WTC11 (cell line): ENCODE data around the gene PCID2. TPM values are rescaled to one million over a fixed set of nuclear protein-coding genes. Genes with fewer than 3 reads are reported as not detected.

ENCODE experiments used
- ATAC-seq: fragments of 200-7000 bp; cut with Tn5 transposase; 2 replicates; pipeline ENCODE4 v1.10.0; 2021; ENCODE audit warnings: mild to moderate bottlenecking, moderate library complexity
- CTCF ChIA-PET: fragments of 300-600 bp; sonication (Branson Sonifier 250); formaldehyde crosslinking; loops from one replicate; lab custom pipeline; 2021; ENCODE audit warnings: antibody characterized with exemption; lab: Charles Lee
- POLR2A ChIA-PET: fragments of 350-600 bp; sonication (Branson Sonifier 250); formaldehyde crosslinking; loops from one replicate; lab custom pipeline; 2021; ENCODE audit warnings: antibody characterized with exemption; lab: Charles Lee
- DNase-seq: peaks from one replicate; pipeline ENCODE4 v3.0.0; 2021; ENCODE audit warnings: low spot score
- H3K27ac Mint-ChIP-seq: 2 replicates; pipeline ENCODE4 v1.8.0; 2021; ENCODE audit warnings: mixed read lengths
- H3K27me3 Mint-ChIP-seq: 2 replicates; pipeline ENCODE4 v1.8.0; 2021; ENCODE audit warnings: low read depth, mild to moderate bottlenecking, moderate library complexity, mixed read lengths
- H3K36me3 Mint-ChIP-seq: 2 replicates; pipeline ENCODE4 v1.8.0; 2021; ENCODE audit warnings: mixed read lengths
- H3K4me1 Mint-ChIP-seq: 2 replicates; pipeline ENCODE4 v1.8.0; 2022; ENCODE audit warnings: mixed read lengths
- H3K4me3 Mint-ChIP-seq: 2 replicates; pipeline ENCODE4 v1.8.0; 2021; ENCODE audit warnings: mild to moderate bottlenecking, moderate library complexity, mixed read lengths
- H3K9me3 Mint-ChIP-seq: 2 replicates; pipeline ENCODE4 v1.8.0; 2021; ENCODE audit warnings: mixed read lengths
- CBFB ChIP-seq: sonication (generic); formaldehyde crosslinking; IDR thresholded peaks from 2 replicates; pipeline ENCODE4 v1.8.1; 2022; ENCODE audit warnings: mild to moderate bottlenecking, low read depth, missing genetic modification reagents
- ELF4 ChIP-seq: sonication (generic); formaldehyde crosslinking; IDR thresholded peaks from 2 replicates; pipeline ENCODE4 v1.8.1; 2022; ENCODE audit warnings: low read depth, mild to moderate bottlenecking, moderate library complexity, missing genetic modification reagents
- ETV6 ChIP-seq: sonication (generic); formaldehyde crosslinking; IDR thresholded peaks from 2 replicates; pipeline ENCODE4 v1.8.1; 2022; ENCODE audit warnings: mild to moderate bottlenecking, missing genetic modification reagents
- FOXK1 ChIP-seq: sonication (generic); formaldehyde crosslinking; IDR thresholded peaks from 2 replicates; pipeline ENCODE4 v1.8.0; 2022; ENCODE audit warnings: mild to moderate bottlenecking, moderate library complexity, missing genetic modification reagents
- GTF2I ChIP-seq: fragments of 250-450 bp; sonication (Bioruptor Pico); conservative IDR thresholded peaks from 2 replicates; pipeline ENCODE4 v1.4.0; 2021; ENCODE audit warnings: mild to moderate bottlenecking
- HMGA2 ChIP-seq: fragments of 250-450 bp; sonication (Bioruptor Pico); IDR thresholded peaks from 2 replicates; pipeline ENCODE4 v1.4.0; 2021; ENCODE audit warnings: mild to moderate bottlenecking, moderate library complexity
- IRF2 ChIP-seq: sonication (generic); formaldehyde crosslinking; IDR thresholded peaks from 2 replicates; pipeline ENCODE4 v1.8.0; 2022; ENCODE audit warnings: low read depth, missing genetic modification reagents, borderline replicate concordance
- KAT7 ChIP-seq: sonication (generic); formaldehyde crosslinking; IDR thresholded peaks from 2 replicates; pipeline ENCODE4 v1.8.1; 2023; ENCODE audit warnings: missing genetic modification reagents, mild to moderate bottlenecking, borderline replicate concordance
- NFE2L1 ChIP-seq: sonication (generic); formaldehyde crosslinking; IDR thresholded peaks from 2 replicates; pipeline ENCODE4 v1.8.1; 2023; ENCODE audit warnings: missing genetic modification reagents
- NR1H2 ChIP-seq: sonication (generic); formaldehyde crosslinking; IDR thresholded peaks from 2 replicates; pipeline ENCODE4 v1.9.0; 2021; ENCODE audit warnings: mild to moderate bottlenecking, moderate library complexity, missing genetic modification reagents
- NR2C2 ChIP-seq: sonication (generic); formaldehyde crosslinking; IDR thresholded peaks from 2 replicates; pipeline ENCODE4 v1.8.0; 2022; ENCODE audit warnings: mild to moderate bottlenecking, missing genetic modification reagents
- OVOL2 ChIP-seq: fragments of 250-450 bp; sonication (Bioruptor Pico); IDR thresholded peaks from 2 replicates; pipeline ENCODE4 v1.9.0; 2021; ENCODE audit warnings: mild to moderate bottlenecking, borderline replicate concordance
- RELA ChIP-seq: sonication (generic); formaldehyde crosslinking; IDR thresholded peaks from 2 replicates; pipeline ENCODE4 v1.8.1; 2022; ENCODE audit warnings: missing genetic modification reagents, mild to moderate bottlenecking, borderline replicate concordance
- SMAD3 ChIP-seq: sonication (generic); formaldehyde crosslinking; IDR thresholded peaks from 2 replicates; pipeline ENCODE4 v1.8.0; 2022; ENCODE audit warnings: missing genetic modification reagents, mild to moderate bottlenecking, borderline replicate concordance
- SOX15 ChIP-seq: fragments of 250-450 bp; sonication (Bioruptor Pico); IDR thresholded peaks from 2 replicates; pipeline ENCODE4 v1.9.0; 2021; ENCODE audit warnings: mild to moderate bottlenecking
- TEAD1 ChIP-seq: sonication (generic); formaldehyde crosslinking; IDR thresholded peaks from 2 replicates; pipeline ENCODE4 v1.8.0; 2022; ENCODE audit warnings: mild to moderate bottlenecking, missing genetic modification reagents
- ZNF263 ChIP-seq: sonication (generic); formaldehyde crosslinking; IDR thresholded peaks from 2 replicates; pipeline ENCODE4 v1.8.1; 2022; ENCODE audit warnings: low read depth, mild to moderate bottlenecking, moderate library complexity, missing genetic modification reagents
- ZNF317 ChIP-seq: sonication (generic); formaldehyde crosslinking; IDR thresholded peaks from 2 replicates; pipeline ENCODE4 v1.8.1; 2023; ENCODE audit warnings: low read depth, mild to moderate bottlenecking, moderate library complexity, missing genetic modification reagents, borderline replicate concordance
- ZNF671 ChIP-seq: fragments of 250-450 bp; sonication (Bioruptor Pico); IDR thresholded peaks from 2 replicates; pipeline ENCODE4 v1.8.0; 2021; ENCODE audit warnings: mild to moderate bottlenecking
- total RNA-seq: library from RNA; stranded (reverse); gene quantifications from 3 replicates; pipeline ENCODE4 v1.2.3, GENCODE V29; 2021
- TF ChIP-seq, protein P1 (sequence below): sonication (generic); formaldehyde crosslinking; IDR thresholded peaks from 2 replicates; pipeline ENCODE4 v1.8.0; 2022; ENCODE audit warnings: mild to moderate bottlenecking, missing genetic modification reagents
- TF ChIP-seq, protein P2 (sequence below): sonication (generic); formaldehyde crosslinking; IDR thresholded peaks from 2 replicates; pipeline ENCODE4 v1.8.1; 2022; ENCODE audit warnings: missing genetic modification reagents, borderline replicate concordance
- TF ChIP-seq, protein P3 (sequence below): sonication (generic); formaldehyde crosslinking; IDR thresholded peaks from 2 replicates; pipeline ENCODE4 v1.8.0; 2023; ENCODE audit warnings: missing genetic modification reagents, mild to moderate bottlenecking, borderline replicate concordance
- TF ChIP-seq, protein P4 (sequence below): sonication (generic); formaldehyde crosslinking; IDR thresholded peaks from 2 replicates; pipeline ENCODE4 v1.8.0; 2022; ENCODE audit warnings: mild to moderate bottlenecking, missing genetic modification reagents
- TF ChIP-seq, protein P5 (sequence below): sonication (generic); formaldehyde crosslinking; IDR thresholded peaks from 2 replicates; pipeline ENCODE4 v1.8.1; 2023; ENCODE audit warnings: mild to moderate bottlenecking, missing genetic modification reagents, moderate library complexity

Gene PCID2
- total RNA-seq, 1 experiment from 2014 or later: 69.4 TPM

DNA sequence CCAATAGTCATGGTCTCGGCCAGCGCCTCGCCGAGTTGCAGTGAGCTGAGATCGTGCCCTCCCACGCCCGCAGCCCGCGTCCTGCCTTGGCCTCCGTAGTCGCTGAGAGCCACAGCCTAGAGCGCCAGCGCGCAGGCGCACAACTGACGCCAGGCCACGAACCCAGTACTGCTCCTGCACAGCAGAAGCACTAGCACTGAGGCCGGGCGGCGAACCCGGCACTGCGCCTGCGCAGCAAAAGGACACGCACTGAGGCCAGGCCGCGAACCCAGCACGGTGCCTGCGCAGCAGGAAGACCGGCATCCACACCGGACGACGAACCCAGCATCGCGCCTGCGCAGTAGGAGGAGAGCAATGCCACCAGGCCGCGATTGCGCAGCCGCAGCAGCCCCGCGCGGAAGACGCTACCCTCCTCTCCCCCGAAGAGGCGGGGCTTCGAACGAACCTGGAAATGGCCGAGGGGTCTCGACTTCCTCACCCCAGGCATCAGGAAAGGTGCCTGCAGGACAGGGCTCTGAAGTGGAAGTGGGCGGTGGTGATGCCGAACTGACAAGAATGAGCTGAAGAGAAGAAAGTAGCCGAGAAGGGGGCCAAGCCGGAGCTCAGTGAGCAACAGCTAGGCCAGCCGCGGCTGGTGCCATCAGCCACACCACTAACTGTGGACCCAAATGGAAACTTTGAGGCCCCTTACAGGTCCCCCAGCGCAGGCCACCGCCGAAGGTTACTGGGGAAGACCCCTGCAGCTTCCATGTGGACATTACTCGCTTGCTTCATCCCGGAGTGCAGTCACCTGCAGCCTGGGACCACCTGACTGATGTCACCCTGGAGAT lies 78.3 kb downstream of the PCID2 start:
- H3K4me1 Mint-ChIP-seq: peaks cover 8% of the 10 kb centered on the region
- H3K9me3 Mint-ChIP-seq: peaks cover 4% of the 10 kb centered on the region; the same call in 1 of the 2 replicates
- H3K27ac Mint-ChIP-seq: no peak overlapping the region
- H3K4me3 Mint-ChIP-seq: no peak overlapping the region
- CTCF ChIA-PET: interaction anchor here (1.2 to 1.3 kb wide), 3 partner anchors 44 to 101 kb away, joined by 3 to 5 read pairs (median 4); no protein-coding TSS in a partner anchor
- no peaks in the 10 kb centered on the region for H3K36me3 Mint-ChIP-seq
- TF ChIP-seq, protein P1, sequence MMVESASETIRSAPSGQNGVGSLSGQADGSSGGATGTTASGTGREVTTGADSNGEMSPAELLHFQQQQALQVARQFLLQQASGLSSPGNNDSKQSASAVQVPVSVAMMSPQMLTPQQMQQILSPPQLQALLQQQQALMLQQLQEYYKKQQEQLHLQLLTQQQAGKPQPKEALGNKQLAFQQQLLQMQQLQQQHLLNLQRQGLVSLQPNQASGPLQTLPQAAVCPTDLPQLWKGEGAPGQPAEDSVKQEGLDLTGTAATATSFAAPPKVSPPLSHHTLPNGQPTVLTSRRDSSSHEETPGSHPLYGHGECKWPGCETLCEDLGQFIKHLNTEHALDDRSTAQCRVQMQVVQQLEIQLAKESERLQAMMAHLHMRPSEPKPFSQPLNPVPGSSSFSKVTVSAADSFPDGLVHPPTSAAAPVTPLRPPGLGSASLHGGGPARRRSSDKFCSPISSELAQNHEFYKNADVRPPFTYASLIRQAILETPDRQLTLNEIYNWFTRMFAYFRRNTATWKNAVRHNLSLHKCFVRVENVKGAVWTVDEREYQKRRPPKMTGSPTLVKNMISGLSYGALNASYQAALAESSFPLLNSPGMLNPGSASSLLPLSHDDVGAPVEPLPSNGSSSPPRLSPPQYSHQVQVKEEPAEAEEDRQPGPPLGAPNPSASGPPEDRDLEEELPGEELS: no peak
- TF ChIP-seq RELA: no peak
- TF ChIP-seq NR1H2: no peak
- no peak for TF ChIP-seq ZNF263 (CRISPR knock-in tag)
- TF ChIP-seq ETV6 (CRISPR knock-in tag): no peak
- TF ChIP-seq KAT7 (CRISPR knock-in tag): no peak
- TF ChIP-seq ZNF317 (CRISPR knock-in tag): no peak
- TF ChIP-seq ZNF671 (CRISPR knock-in tag): no peak
- TF ChIP-seq CBFB (CRISPR knock-in tag): no peak
- TF ChIP-seq, protein P2, sequence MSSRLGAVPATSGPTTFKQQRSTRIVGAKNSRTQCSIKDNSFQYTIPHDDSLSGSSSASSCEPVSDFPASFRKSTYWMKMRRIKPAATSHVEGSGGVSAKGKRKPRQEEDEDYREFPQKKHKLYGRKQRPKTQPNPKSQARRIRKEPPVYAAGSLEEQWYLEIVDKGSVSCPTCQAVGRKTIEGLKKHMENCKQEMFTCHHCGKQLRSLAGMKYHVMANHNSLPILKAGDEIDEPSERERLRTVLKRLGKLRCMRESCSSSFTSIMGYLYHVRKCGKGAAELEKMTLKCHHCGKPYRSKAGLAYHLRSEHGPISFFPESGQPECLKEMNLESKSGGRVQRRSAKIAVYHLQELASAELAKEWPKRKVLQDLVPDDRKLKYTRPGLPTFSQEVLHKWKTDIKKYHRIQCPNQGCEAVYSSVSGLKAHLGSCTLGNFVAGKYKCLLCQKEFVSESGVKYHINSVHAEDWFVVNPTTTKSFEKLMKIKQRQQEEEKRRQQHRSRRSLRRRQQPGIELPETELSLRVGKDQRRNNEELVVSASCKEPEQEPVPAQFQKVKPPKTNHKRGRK (CRISPR knock-in tag): no peak
- no peak for TF ChIP-seq HMGA2
- TF ChIP-seq SMAD3 (CRISPR knock-in tag): no peak
- TF ChIP-seq ELF4 (CRISPR knock-in tag): no peak
- TF ChIP-seq FOXK1 (CRISPR knock-in tag): no peak
- no peak for TF ChIP-seq NFE2L1 (CRISPR knock-in tag)
- TF ChIP-seq SOX15: no peak
- TF ChIP-seq, protein P3, sequence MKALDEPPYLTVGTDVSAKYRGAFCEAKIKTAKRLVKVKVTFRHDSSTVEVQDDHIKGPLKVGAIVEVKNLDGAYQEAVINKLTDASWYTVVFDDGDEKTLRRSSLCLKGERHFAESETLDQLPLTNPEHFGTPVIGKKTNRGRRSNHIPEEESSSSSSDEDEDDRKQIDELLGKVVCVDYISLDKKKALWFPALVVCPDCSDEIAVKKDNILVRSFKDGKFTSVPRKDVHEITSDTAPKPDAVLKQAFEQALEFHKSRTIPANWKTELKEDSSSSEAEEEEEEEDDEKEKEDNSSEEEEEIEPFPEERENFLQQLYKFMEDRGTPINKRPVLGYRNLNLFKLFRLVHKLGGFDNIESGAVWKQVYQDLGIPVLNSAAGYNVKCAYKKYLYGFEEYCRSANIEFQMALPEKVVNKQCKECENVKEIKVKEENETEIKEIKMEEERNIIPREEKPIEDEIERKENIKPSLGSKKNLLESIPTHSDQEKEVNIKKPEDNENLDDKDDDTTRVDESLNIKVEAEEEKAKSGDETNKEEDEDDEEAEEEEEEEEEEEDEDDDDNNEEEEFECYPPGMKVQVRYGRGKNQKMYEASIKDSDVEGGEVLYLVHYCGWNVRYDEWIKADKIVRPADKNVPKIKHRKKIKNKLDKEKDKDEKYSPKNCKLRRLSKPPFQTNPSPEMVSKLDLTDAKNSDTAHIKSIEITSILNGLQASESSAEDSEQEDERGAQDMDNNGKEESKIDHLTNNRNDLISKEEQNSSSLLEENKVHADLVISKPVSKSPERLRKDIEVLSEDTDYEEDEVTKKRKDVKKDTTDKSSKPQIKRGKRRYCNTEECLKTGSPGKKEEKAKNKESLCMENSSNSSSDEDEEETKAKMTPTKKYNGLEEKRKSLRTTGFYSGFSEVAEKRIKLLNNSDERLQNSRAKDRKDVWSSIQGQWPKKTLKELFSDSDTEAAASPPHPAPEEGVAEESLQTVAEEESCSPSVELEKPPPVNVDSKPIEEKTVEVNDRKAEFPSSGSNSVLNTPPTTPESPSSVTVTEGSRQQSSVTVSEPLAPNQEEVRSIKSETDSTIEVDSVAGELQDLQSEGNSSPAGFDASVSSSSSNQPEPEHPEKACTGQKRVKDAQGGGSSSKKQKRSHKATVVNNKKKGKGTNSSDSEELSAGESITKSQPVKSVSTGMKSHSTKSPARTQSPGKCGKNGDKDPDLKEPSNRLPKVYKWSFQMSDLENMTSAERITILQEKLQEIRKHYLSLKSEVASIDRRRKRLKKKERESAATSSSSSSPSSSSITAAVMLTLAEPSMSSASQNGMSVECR (CRISPR knock-in tag): no peak
- DNase-seq (no peak), ATAC-seq (no peak)
- H3K27me3 Mint-ChIP-seq: no peaks in the 10 kb centered on the region
- POLR2A ChIA-PET: interaction anchor here (0.6 to 1.3 kb wide), 2 partner anchors 26 to 40 kb away, joined by 3 to 4 read pairs; no protein-coding TSS in a partner anchor

DNA sequence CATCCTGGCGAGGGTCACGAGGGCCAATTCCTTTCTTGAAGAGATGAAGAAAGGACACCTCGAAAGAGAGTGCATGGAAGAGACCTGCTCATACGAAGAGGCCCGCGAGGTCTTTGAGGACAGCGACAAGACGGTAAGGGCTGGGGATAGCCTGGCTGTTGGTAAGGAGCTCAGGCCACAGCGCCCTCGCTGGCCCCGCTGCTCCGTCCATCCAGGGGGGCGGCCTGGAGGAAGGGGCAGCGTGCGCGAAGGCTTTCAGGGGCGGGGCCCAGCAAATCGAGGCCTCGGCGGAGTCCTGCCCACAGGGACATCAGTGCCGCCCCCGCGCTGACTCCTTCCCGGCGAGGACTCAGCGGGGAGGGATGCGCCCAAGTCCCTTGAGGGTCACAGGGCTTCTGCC lies 79.0 kb downstream of the PCID2 start:
- ChIA-PET POLR2A (interaction anchor here (0.6 to 1.3 kb wide), 3 partner anchors 26 to 247 kb away, joined by 3 to 4 read pairs (median 3); no protein-coding TSS in a partner anchor), CTCF (interaction anchor here (0.6 to 1.3 kb wide), 3 partner anchors 44 to 146 kb away, joined by 3 to 5 read pairs (median 3); no protein-coding TSS in a partner anchor)
- Mint-ChIP-seq H3K9me3 (peaks cover 4% of the 10 kb centered on the region; the same call in 1 of the 2 replicates), H3K4me3 (no peak overlapping the region), H3K4me1 (peaks cover 8% of the 10 kb centered on the region), H3K27me3 (no peaks in the 10 kb centered on the region), H3K27ac (no peak overlapping the region), H3K36me3 (no peaks in the 10 kb centered on the region)
- DNase-seq (no peak), ATAC-seq (peak; percentile 44)
- TF ChIP-seq IRF2 (CRISPR knock-in tag) (no peak), ELF4 (CRISPR knock-in tag) (no peak), GTF2I (CRISPR knock-in tag) (no peak), OVOL2 (CRISPR knock-in tag) (no peak), TEAD1 (CRISPR knock-in tag) (no peak), NR2C2 (no peak)
- TF ChIP-seq, protein P4, sequence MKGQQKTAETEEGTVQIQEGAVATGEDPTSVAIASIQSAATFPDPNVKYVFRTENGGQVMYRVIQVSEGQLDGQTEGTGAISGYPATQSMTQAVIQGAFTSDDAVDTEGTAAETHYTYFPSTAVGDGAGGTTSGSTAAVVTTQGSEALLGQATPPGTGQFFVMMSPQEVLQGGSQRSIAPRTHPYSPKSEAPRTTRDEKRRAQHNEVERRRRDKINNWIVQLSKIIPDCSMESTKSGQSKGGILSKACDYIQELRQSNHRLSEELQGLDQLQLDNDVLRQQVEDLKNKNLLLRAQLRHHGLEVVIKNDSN (CRISPR knock-in tag): no peak
- TF ChIP-seq, protein P5, sequence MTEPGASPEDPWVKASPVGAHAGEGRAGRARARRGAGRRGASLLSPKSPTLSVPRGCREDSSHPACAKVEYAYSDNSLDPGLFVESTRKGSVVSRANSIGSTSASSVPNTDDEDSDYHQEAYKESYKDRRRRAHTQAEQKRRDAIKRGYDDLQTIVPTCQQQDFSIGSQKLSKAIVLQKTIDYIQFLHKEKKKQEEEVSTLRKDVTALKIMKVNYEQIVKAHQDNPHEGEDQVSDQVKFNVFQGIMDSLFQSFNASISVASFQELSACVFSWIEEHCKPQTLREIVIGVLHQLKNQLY (CRISPR knock-in tag): no peak
